GM12878 (cell line): Measurements from ENCODE around the gene ARMC9. TPM values are rescaled to one million over a fixed set of nuclear protein-coding genes. Genes with fewer than 3 reads are reported as not detected.

Experiments
- ATAC-seq: fragments of 200-7000 bp; cut with Tn5 transposase; 3 replicates; pipeline ENCODE4 v1.9.1; 2020; ENCODE audit warnings: mild to moderate bottlenecking, moderate library complexity
- BruUV-seq: library from RNA; stranded (reverse); fragments of 400-500 nt; replicated peaks from 2 replicates; lab custom pipeline; 2021; lab: Mats Ljungman, UMichigan
- CTCF ChIA-PET: fragments of 300-600 bp; sonication (Branson Sonifier 250); formaldehyde crosslinking; extraction: SDS; loops from one replicate; lab custom pipeline; 2021; ENCODE audit warnings: inconsistent platforms; lab: Yijun Ruan, JAX
- POLR2A ChIA-PET: fragments of 350-600 bp; formaldehyde crosslinking; extraction: SDS; loops from one replicate; lab custom pipeline; 2021; ENCODE audit warnings: inconsistent platforms; lab: Charles Lee
- RAD21 ChIA-PET: fragments of 300-600 bp; sonication (Branson Sonifier 250); formaldehyde crosslinking; loops from one replicate; lab custom pipeline; 2023; ENCODE audit warnings: antibody characterized with exemption; ENCODE audit not compliant: unreplicated experiment; lab: Charles Lee
- SMC1A ChIA-PET: fragments of 300-600 bp; sonication (Branson Sonifier 250); formaldehyde crosslinking; loops from one replicate; lab custom pipeline; 2023; ENCODE audit not compliant: unreplicated experiment, uncharacterized antibody; lab: Charles Lee
- DNase-seq: peaks from one replicate; pipeline ENCODE4 v3.0.0-alpha.2; 2011; ENCODE audit warnings: low read depth, low spot score
- FAIRE-seq: peaks from 3 replicates; lab custom pipeline; 2011; peaks lifted over from hg19 to GRCh38; lab: Jason Lieb, UNC
- H2AFZ ChIP-seq: 2 replicates; pipeline ENCODE4 v1.6.0; 2011; ENCODE audit warnings: low read depth, low read length, control low read depth; ENCODE audit not compliant: control insufficient read depth
- H3K27ac ChIP-seq: 2 replicates; pipeline ENCODE4 v1.5.1; 2011; ENCODE audit warnings: control low read depth; ENCODE audit not compliant: control insufficient read depth, insufficient read depth
- H3K27me3 ChIP-seq, 2 experiments: replicated peaks in 1 of 2; 2 replicates each; pipeline versions ENCODE4 v1.6.0 to v1.6.1; 2011; ENCODE audit warnings: low read length in 1 of 2; ENCODE audit not compliant: control insufficient read depth in 2 of 2, insufficient read depth in 2 of 2
- H3K36me3 ChIP-seq, 2 experiments: 2 replicates each; pipeline ENCODE4 v1.5.1; 2011; ENCODE audit warnings: low read length in 1 of 2; ENCODE audit not compliant: control insufficient read depth in 2 of 2, insufficient read depth in 2 of 2
- H3K4me1 ChIP-seq: 2 replicates; pipeline ENCODE4 v1.6.1; 2011; ENCODE audit warnings: mild to moderate bottlenecking, low read length, moderate library complexity, mixed read lengths; ENCODE audit not compliant: control insufficient read depth, insufficient read depth
- H3K4me2 ChIP-seq: 2 replicates; pipeline ENCODE4 v1.6.0; 2011; ENCODE audit warnings: control low read depth; ENCODE audit not compliant: control insufficient read depth, insufficient read depth
- H3K4me3 ChIP-seq: fragments of 200-600 bp; sonication (generic); 2 replicates; pipeline ENCODE4 v1.5.1; 2016
- H3K79me2 ChIP-seq: 2 replicates; pipeline ENCODE4 v1.6.0; 2011; ENCODE audit warnings: low read length; ENCODE audit not compliant: control insufficient read depth, insufficient read depth
- H3K9ac ChIP-seq: 2 replicates; pipeline ENCODE4 v1.8.0; 2011; ENCODE audit warnings: low read length, control low read depth, mixed read lengths; ENCODE audit not compliant: control insufficient read depth, insufficient read depth
- H3K9me3 ChIP-seq: replicated peaks from 3 replicates; pipeline ENCODE4 v1.5.1; 2011; ENCODE audit warnings: mild to moderate bottlenecking, low read length; ENCODE audit not compliant: control insufficient read depth, insufficient read depth
- H4K20me1 ChIP-seq: 2 replicates; pipeline ENCODE4 v1.6.0; 2011; ENCODE audit not compliant: control insufficient read depth, insufficient read depth
- BRCA1 ChIP-seq: IDR thresholded peaks from 2 replicates; pipeline ENCODE4 v1.6.1; 2011; ENCODE audit warnings: low read depth, low read length, improper control_type of control experiment
- CBX5 ChIP-seq: sonication (generic); IDR thresholded peaks from 2 replicates; pipeline ENCODE4 v1.6.1; 2016; ENCODE audit warnings: low read depth, moderate library complexity, mild to moderate bottlenecking, inconsistent platforms
- CHD2 ChIP-seq: IDR thresholded peaks from 2 replicates; pipeline ENCODE4 v1.6.1; 2011; ENCODE audit warnings: low read depth, low read length, improper control_type of control experiment, borderline replicate concordance
- CREM ChIP-seq: IDR thresholded peaks from 2 replicates; pipeline ENCODE4 v1.6.1; 2014; ENCODE audit warnings: antibody characterized with exemption, low read depth
- EGR1 ChIP-seq, 2 experiments: IDR thresholded peaks; 1 replicate in 1 of 2; 2 replicates in 1 of 2; pipeline ENCODE4 v1.6.1; 2011 to 2012; ENCODE audit warnings: low read depth in 2 of 2, low read length in 2 of 2, borderline replicate concordance in 1 of 2, mild to moderate bottlenecking in 1 of 2, moderate library complexity in 1 of 2
- FOS ChIP-seq: IDR thresholded peaks from 3 replicates; pipeline ENCODE4 v1.6.1; 2011; ENCODE audit warnings: borderline replicate concordance; ENCODE audit not compliant: insufficient read length; ENCODE audit errors: extremely low read depth
- KLF5 ChIP-seq: fragments of 450-650 bp; IDR thresholded peaks from 2 replicates; pipeline ENCODE4 v1.6.1; 2014; ENCODE audit warnings: mild to moderate bottlenecking; ENCODE audit not compliant: partially characterized antibody
- NFYB ChIP-seq: IDR thresholded peaks from 2 replicates; pipeline ENCODE4 v1.6.1; 2011; ENCODE audit warnings: low read depth, mild to moderate bottlenecking, low read length, improper control_type of control experiment, moderate library complexity; ENCODE audit not compliant: insufficient read depth
- PBX3 ChIP-seq: IDR thresholded peaks from 2 replicates; pipeline ENCODE4 v1.6.1; 2011; ENCODE audit warnings: mild to moderate bottlenecking, low read depth, low read length, moderate library complexity; ENCODE audit not compliant: insufficient replicate concordance
- WGBS: methylation state at CpG from one replicate; pipeline ENCODE4 v1.1.6; 2016; ENCODE audit warnings: low lambda C conversion rate; ENCODE audit not compliant: insufficient replicate concordance, insufficient coverage; ENCODE audit errors: missing lambda C conversion rate; 5-methylcytosine and 5-hydroxymethylcytosine counted together
- in situ Hi-C: fragments of 300-500 bp; cut with MboI; formaldehyde crosslinking; loops from 9 replicates; pipeline ENCODE4 v1.14.3; 2018; ENCODE audit warnings: mixed read lengths
- intact Hi-C: fragments of 100-400 bp; cut with micrococcal nuclease; formaldehyde crosslinking; loops from one replicate; pipeline ENCODE4 v1.14.2; 2022; ENCODE audit not compliant: unreplicated experiment
- polyA plus RNA-seq, 11 experiments: library from polyadenylated mRNA; depleted of rRNA in 4 of 11; unstranded in 6 of 11; stranded (reverse) in 5 of 11; fragments of >200 nt; fragmentation: Nextera tagmentation in 4 of 11; fragmentation: Illumina TruSeq in 1 of 11; extraction: Ambion mirVana in 4 of 11; extraction: Trizol in 1 of 11; gene quantifications; 1 replicate in 1 of 11; 2 replicates in 10 of 11; pipeline versions ENCODE4 v1.2.1 to v1.2.3, GENCODE V29; 2011 to 2016; ENCODE audit warnings: inconsistent platforms in 2 of 11, missing spikeins in 2 of 11, low read depth in 1 of 11
- total RNA-seq, 4 experiments: library from RNA; depleted of rRNA in 3 of 4; stranded (reverse); fragments of >200 nt in 3 of 4; fragmentation: Illumina TruSeq in 1 of 4; extraction: Trizol in 1 of 4; gene quantifications; 2 replicates each; pipeline versions ENCODE4 v1.2.1 to v1.2.3, GENCODE V29; 2013 to 2021

The ARMC9 gene
- total and polyA plus RNA-seq, 10 of the 15 experiments (the other 5 are each of a cell fraction or from before 2014, with no cell fraction given) = 3.8 to 21.8 (median 10.4) TPM

- TF ChIP-seq CBX5 (no peak), FOS (no peak)
These were observed 186.5 kb downstream of the ARMC9 start (continued) for GRCh38 chr2:231384970-231385369.

- Histone ChIP-seq H3K27me3 (no peaks in the 10 kb centered on the region), H4K20me1 (no peaks in the 10 kb centered on the region), H3K27ac (no peak overlapping the region), H3K79me2 (no peaks in the 10 kb centered on the region), H3K36me3 (no peaks in the 10 kb centered on the region), H3K9me3 (peaks cover 4% of the 10 kb centered on the region; the same call in 2 of the 3 replicates), H3K4me2 (no peak overlapping the region), H3K9ac (no peak overlapping the region), H3K4me3 (no peak overlapping the region), H2AFZ (no peak overlapping the region), H3K4me1 (peaks cover 1% of the 10 kb centered on the region; the same call in 1 of the 2 replicates)
- intact Hi-C loops = no loop called here
- CTCF ChIA-PET = no interaction called here
- 48% methylated on average over 5 of the region's 5 CpGs for WGBS
- POLR2A ChIA-PET = no interaction called here
- no peak for DNase-seq
- no TSS peak for BruUV-seq
- FAIRE-seq = no peak
- no peak for ATAC-seq
- RAD21 ChIA-PET = no interaction called here
- TF ChIP-seq NFYB (no peak), PBX3 (no peak), BRCA1 (no peak), EGR1 (IDR thresholded peaks at IDR 0.05; ENCODE audit: borderline replicate concordance in 1 of 2, low read depth in 2 of 2, low read length in 2 of 2) (no peak), CREM (no peak), KLF5 (no peak), CHD2 (no peak)
- in situ Hi-C loops = no loop called here
- SMC1A ChIA-PET = no interaction called here
These were observed 187.0 kb downstream of the ARMC9 start for GRCh38 chr2:231385429-231385828.
